Motor neuron (in vitro differentiated cells): Measurements from ENCODE around the gene AADACL4. TPM values are rescaled to one million over a fixed set of nuclear protein-coding genes. Genes with fewer than 3 reads are reported as not detected.

Experiments
- ATAC-seq, 8 experiments: fragments of 200-7000 bp; cut with Tn5 transposase; replicated peaks in 6 of 8; 2 replicates each; pipeline ENCODE4 v1.8.0; 2021; ENCODE audit warnings: mild to moderate bottlenecking in 8 of 8, moderate library complexity in 8 of 8
- H3K27ac ChIP-seq, 2 donors: fragments of 250-450 bp; sonication (Bioruptor Pico); 2 replicates each; pipeline ENCODE4 v1.9.0; 2021; ENCODE audit warnings: antibody characterized with exemption in 2 of 2, mild to moderate bottlenecking in 2 of 2, moderate library complexity in 1 of 2
- H3K4me1 ChIP-seq, 2 donors: fragments of 250-450 bp; sonication (Bioruptor Pico); replicated peaks in 1 of 2; 2 replicates each; pipeline ENCODE4 v1.6.1; 2021; ENCODE audit warnings: antibody characterized with exemption in 2 of 2, mild to moderate bottlenecking in 2 of 2, moderate library complexity in 1 of 2
- H3K4me3 ChIP-seq, 5 donors: fragments of 250-450 bp; sonication (Bioruptor Pico); 2 replicates each; pipeline ENCODE4 v1.9.0; 2021; ENCODE audit warnings: antibody characterized with exemption in 5 of 5, mild to moderate bottlenecking in 5 of 5, moderate library complexity in 4 of 5
- whole genome bisulfite sequencing, 10 experiments: fragments of 450-650 bp; shearing (Covaris generic); methylation state at CpG; one replicate each; pipeline ENCODE4 v1.0.0; 2022; 5-methylcytosine and 5-hydroxymethylcytosine counted together
- in situ Hi-C, 9 experiments: fragments of 400-800 bp; cut with MboI; loops; one replicate each; pipeline ENCODE4 v1.15.0; 2021; ENCODE audit warnings: low sequenced_read_pairs in 9 of 9, low pct_unique_long_range_greater_than_20kb in 2 of 9; ENCODE audit not compliant: unreplicated experiment in 9 of 9
- total RNA-seq, 8 experiments: library from RNA; unstranded; fragments of 300-600 nt; gene quantifications; 2 replicates each; pipeline versions ENCODE4 v1.2.3 to v1.2.4, GENCODE V29; 2022

Gene AADACL4
- total RNA-seq, 8 experiments from 2014 or later = 0.21 to 0.49 (median 0.31) TPM; not detected in 4

GRCh38 chr1:12615159-12615864 is 28.6 kb upstream of the AADACL4 start:
- no peak for ATAC-seq

GRCh38 chr1:12615865-12616708 is 27.8 kb upstream of the AADACL4 start:
- ATAC-seq = peak in 7 of 8 experiments; percentile 2 to 52 (median 31)
- Histone ChIP-seq H3K4me3 (peak overlapping the region; percentile 40 to 66 (median 47)), H3K4me1 (peaks cover 20 to 25% of the 10 kb centered on the region in 2 donors), H3K27ac (peak overlapping the region; percentile 62 to 83)
- in situ Hi-C loops = loop anchor here in 3 of 9 experiments (10.0 to 25.0 kb wide), 2 partner anchors 304 to 311 kb away; no protein-coding TSS in a partner anchor
- WGBS, 10 experiments = 0 to 6% (median 1%) methylated on average over 1 to 10 of the region's 17 CpGs; no CpG with 5 or more reads in 2 of the 10 experiments

More at GRCh38 chr1:12615159-12615864, 28.6 kb upstream of the AADACL4 start:
- in situ Hi-C loops = loop anchor here in 3 of 9 experiments (10.0 to 25.0 kb wide), 2 partner anchors 303 to 311 kb away; no protein-coding TSS in a partner anchor
- Histone ChIP-seq H3K27ac (peak overlapping the region; percentile 62 to 83), H3K4me3 (peak overlapping the region; percentile 40 to 66 (median 47)), H3K4me1 (peaks cover 17 to 25% of the 10 kb centered on the region in 2 donors)
- 5 to 25% (median 13%) methylated on average over 4 to 12 of the region's 12 CpGs; no CpG with 5 or more reads in 3 of the 10 experiments for WGBS, 10 experiments

DNA sequence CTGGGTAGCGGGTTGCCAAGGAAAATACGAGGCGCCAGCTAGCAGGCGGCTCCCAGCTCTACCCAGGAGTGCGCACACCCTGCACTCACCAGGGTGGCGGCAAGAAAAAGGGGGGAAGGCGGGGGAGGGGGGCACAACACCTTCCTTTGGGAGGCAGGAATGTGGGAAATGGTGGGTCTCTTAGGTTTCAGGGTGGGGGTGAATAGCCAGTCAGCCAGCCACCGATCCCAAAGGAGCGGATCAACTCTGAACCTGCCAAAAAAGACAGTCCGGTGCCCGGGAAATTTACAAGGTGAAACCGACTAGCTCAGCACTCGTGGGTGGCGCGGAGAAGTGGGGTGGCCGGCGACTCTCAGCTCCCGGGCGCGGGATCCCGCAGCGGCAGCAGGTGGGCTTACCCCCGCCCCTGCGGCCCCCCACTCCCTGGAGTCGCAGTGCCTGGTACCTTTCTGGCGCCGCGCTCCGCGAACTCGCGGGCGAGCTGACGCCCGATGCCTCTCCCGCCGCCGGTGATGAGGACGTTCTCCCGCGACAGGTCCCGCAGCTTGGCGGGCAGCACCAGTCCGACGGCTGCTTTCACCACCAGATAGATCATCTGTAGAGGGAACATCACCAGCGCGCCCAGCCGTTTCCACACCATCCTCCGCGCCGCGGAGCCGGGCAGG is 27.0 kb upstream of the AADACL4 start:
- H3K4me1 ChIP-seq = peaks cover 23 to 26% of the 10 kb centered on the region in 2 donors
- H3K4me3 ChIP-seq = peak overlapping the region; percentile 40 to 66 (median 47)
- 0 to 2% (median 0%) methylated on average over 6 to 36 of the region's 53 CpGs; no CpG with 5 or more reads in 6 of the 10 experiments for WGBS, 10 experiments
- in situ Hi-C loops = loop anchor here in 3 of 9 experiments (10.0 to 25.0 kb wide), 2 partner anchors 305 to 312 kb away; no protein-coding TSS in a partner anchor
- peak overlapping the region; percentile 62 to 83 for H3K27ac ChIP-seq
- ATAC-seq = peak in 5 of 8 experiments; percentile 13 to 33 (median 19)

GRCh38 chr1:12617511-12617900 is 26.4 kb upstream of the AADACL4 start:
- in situ Hi-C loops = loop anchor here in 3 of 9 experiments (10.0 to 25.0 kb wide), 2 partner anchors 305 to 313 kb away; no protein-coding TSS in a partner anchor
- Histone ChIP-seq H3K4me3 (peak overlapping the region; percentile 40 to 66 (median 47)), H3K27ac (peak overlapping the region; percentile 62 to 83), H3K4me1 (peaks cover 26 to 28% of the 10 kb centered on the region in 2 donors)
- no peak for ATAC-seq
- WGBS, 10 experiments = 0 to 2% (median 0%) methylated on average over 2 to 13 of the region's 13 CpGs; no CpG with 5 or more reads in 1 of the 10 experiments

GRCh38 chr1:12617901-12618660 is 25.8 kb upstream of the AADACL4 start, which contains the start of gene DHRS3:
Gene DHRS3, minus strand, starts transcription at chr1:12618210. Its CDS starts 862 bp downstream, at chr1:12617348.
- WGBS, 10 experiments = 0 to 11% (median 1%) methylated on average over 7 to 35 of the region's 69 CpGs
- Histone ChIP-seq H3K4me3 (peak within 1 kb of the TSS; percentile 40 to 66 (median 47)), H3K27ac (peak within 1 kb of the TSS; percentile 70 to 83), H3K4me1 (peaks cover 26 to 28% of the 10 kb centered on the region in 2 donors)
- in situ Hi-C loops = loop anchor here in 3 of 9 experiments (10.0 to 25.0 kb wide), 2 partner anchors 306 to 313 kb away; no protein-coding TSS in a partner anchor
- peak; percentile 33 to 77 (median 72) for ATAC-seq

GRCh38 chr1:12618661-12618964 is 25.3 kb upstream of the AADACL4 start:
- Histone ChIP-seq H3K4me1 (peaks cover 26 to 28% of the 10 kb centered on the region in 2 donors), H3K27ac (peak overlapping the region; percentile 61 to 83), H3K4me3 (peak overlapping the region; percentile 40 to 66 (median 47))
- 0 to 48% (median 0%) methylated on average over 1 to 5 of the region's 6 CpGs; no CpG with 5 or more reads in 2 of the 10 experiments for WGBS, 10 experiments
- in situ Hi-C loops = loop anchor here in 3 of 9 experiments (10.0 to 25.0 kb wide), 2 partner anchors 306 to 314 kb away; no protein-coding TSS in a partner anchor
- ATAC-seq = peak in 2 of 8 experiments; percentile 0 to 1

DNA sequence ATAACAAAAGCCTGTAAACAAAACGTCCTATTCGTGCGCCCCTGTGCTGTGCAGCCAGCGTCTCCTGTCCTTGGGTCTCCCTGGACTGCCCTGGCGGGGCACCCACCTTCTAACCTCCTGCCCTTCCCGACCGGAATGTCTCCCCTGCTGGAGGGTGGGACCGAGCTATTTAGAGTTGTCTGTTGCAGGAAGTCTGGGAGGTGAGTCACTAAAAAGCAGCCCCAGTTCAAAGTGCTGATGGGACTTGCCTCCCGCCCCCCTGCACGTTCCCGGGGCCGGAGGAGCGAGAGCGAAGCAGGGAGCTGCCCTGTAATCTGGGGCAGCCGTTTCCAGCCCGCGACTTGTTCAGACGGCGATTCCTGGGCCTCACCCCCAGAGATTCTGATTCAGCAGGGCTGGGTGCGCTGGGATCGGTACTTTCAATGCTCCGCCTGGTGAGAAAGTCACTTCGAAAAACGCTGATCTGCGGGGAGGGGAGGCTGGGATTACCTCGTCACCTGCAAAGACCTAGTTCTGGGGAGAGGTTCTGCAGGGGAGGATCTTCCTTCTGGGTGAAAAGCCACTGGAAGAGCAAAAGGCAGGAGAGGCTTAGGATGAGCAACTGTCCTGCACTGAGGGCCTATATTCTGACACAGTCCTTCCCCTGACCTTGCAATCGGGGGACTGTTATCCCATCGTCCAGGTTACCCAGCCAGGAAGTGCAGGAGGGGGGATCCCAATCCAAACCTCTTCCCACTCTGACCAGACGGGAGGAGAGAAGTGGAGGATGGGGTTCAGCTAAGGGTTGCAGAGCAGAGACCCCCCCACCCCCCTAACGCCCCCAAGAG is 24.7 kb upstream of the AADACL4 start:
- H3K4me1 ChIP-seq = peaks cover 23 to 28% of the 10 kb centered on the region in 2 donors
- 0 to 28% (median 14%) methylated on average over 2 to 26 of the region's 30 CpGs; no CpG with 5 or more reads in 2 of the 10 experiments for WGBS, 10 experiments
- in situ Hi-C loops = loop anchor here in 3 of 9 experiments (10.0 to 25.0 kb wide), 2 partner anchors 307 to 314 kb away; no protein-coding TSS in a partner anchor
- ATAC-seq = peak; percentile 18 to 48 (median 40)
- peak overlapping the region; percentile 40 to 66 (median 47) for H3K4me3 ChIP-seq
- peak overlapping the region; percentile 61 to 83 for H3K27ac ChIP-seq

GRCh38 chr1:12619792-12620487 is 23.9 kb upstream of the AADACL4 start:
- WGBS, 10 experiments = 0 to 70% (median 12%) methylated on average over 2 to 18 of the region's 23 CpGs; no CpG with 5 or more reads in 1 of the 10 experiments
- in situ Hi-C loops = loop anchor here in 3 of 9 experiments (10.0 to 25.0 kb wide), 2 partner anchors 308 to 315 kb away; no protein-coding TSS in a partner anchor
- Histone ChIP-seq H3K4me1 (peaks cover 18 to 20% of the 10 kb centered on the region in 2 donors), H3K4me3 (peak overlapping the region in 4 of 5 donors; percentile 40 to 66 (median 50)), H3K27ac (peak overlapping the region; percentile 61 to 83)
- peak; percentile 17 to 67 (median 53) for ATAC-seq

GRCh38 chr1:12620488-12620865 is 23.4 kb upstream of the AADACL4 start:
- H3K4me1 ChIP-seq = peaks cover 12 to 15% of the 10 kb centered on the region in 2 donors
- WGBS, 10 experiments = 17 to 100% (median 72%) methylated on average over 1 to 4 of the region's 4 CpGs; no CpG with 5 or more reads in 4 of the 10 experiments
- no peak overlapping the region for H3K27ac ChIP-seq
- no peak overlapping the region for H3K4me3 ChIP-seq
- in situ Hi-C loops = loop anchor here in 2 of 9 experiments (25.0 kb wide), 1 partner anchor 308 kb away; no protein-coding TSS in a partner anchor
- no peak for ATAC-seq

GRCh38 chr1:12620931-12621330 is 23.0 kb upstream of the AADACL4 start:
- no peak for ATAC-seq
- Histone ChIP-seq H3K4me1 (peaks cover 11 to 12% of the 10 kb centered on the region in 2 donors), H3K4me3 (no peak overlapping the region), H3K27ac (no peak overlapping the region)
- 87 to 100% (median 95%) methylated on average over 1 to 8 of the region's 8 CpGs; no CpG with 5 or more reads in 2 of the 10 experiments for WGBS, 10 experiments
- in situ Hi-C loops = loop anchor here in 2 of 9 experiments (25.0 kb wide), 1 partner anchor 309 kb away; no protein-coding TSS in a partner anchor
